T-helper 2 cell treated with Interferon-gamma antibody and Interleukin-4, amounts not matched to agents 100 ng/mL and 5 ng/mL, for 36 hours (primary cell): ENCODE measurements around the gene MED17. TPM values are rescaled to one million over a fixed set of nuclear protein-coding genes. Genes with fewer than 3 reads are reported as not detected.

Experiments
- intact Hi-C: fragments of 100-400 bp; cut with micrococcal nuclease; formaldehyde crosslinking; loops from one replicate; pipeline ENCODE4 v1.15.1; 2023
- total RNA-seq: library from RNA; stranded (reverse); gene quantifications from 2 replicates; pipeline ENCODE4 v1.2.3, GENCODE V29; 2022

The MED17 gene
- total RNA-seq, 1 donor from 2014 or later = 48.7 TPM

- intact Hi-C loops = no loop called here
Observed at GRCh38 chr11:93813974-93814373, 29.9 kb downstream of the MED17 start.

DNA sequence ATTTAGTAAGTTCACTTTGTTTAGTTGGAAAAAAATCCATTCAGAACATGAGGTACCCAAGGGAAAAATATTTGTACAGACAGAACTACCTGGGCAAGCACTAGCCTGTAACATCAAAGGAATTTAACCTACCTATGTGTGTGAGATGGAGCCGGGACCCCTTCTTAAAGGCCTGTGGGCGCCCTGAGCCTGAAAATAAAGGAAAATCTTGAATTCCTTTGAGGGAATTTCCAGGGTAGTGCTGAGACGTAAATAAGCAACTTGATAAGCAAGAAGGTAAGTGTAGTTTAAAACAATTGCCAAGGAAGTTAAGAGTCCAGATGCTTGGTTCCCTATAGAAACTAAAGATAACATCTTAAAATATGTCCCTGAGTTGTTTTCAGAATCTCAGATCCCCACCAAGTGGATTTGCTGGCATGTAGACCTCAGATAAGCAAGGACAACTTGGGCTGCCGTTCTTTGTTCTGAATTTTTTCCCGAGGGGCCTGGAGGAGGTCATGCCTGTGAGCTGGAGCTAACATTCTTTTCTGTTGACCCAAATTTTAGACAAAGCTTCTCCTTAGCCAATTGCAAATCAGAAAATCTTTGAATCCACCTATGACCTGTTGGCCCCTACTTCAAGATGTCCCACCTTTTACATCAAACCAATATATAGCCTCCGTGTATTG, 31.0 kb downstream of the MED17 start:
- intact Hi-C loops = no loop called here

DNA sequence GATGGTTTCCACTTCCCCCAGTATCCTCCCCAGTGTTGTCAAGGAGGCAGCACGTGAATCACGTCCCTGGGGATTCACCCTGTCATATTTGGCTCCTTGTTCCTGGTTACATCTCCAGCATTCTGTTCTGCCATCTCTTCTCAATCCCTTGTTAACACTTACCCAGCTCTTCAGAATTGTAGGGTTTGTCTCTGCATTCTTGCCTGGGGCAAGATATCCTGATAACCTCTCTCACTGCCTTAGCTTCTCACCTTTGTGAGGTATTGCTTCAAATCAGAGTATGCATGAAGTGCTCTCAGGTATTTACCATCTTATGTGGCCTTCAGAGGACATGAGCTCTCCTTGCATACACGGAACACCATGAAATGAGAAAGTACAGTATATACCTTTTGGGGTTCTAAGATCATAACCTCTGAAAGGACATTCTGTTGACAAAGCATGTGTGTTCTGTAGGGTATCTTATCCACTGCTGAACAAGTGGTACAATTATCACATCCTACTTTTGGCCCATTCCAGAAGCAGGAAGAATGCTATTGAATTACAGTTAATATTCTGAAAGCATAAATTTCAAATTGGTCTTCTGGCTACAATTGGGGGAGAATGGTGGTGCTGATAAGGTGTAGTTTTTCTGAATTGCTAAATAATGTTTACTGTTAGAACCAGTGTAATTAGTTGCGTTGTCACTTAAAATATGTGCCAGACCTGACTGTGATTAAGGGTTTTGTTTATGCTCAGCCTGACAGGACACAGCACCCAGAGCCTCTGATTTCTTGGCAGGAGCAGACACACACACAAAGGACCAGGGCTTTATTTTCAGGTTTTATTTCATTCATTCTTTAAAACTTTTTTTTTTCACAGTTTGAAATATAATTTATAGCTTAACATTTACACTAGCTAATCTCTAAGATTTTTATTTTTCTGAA, 33.6 kb downstream of the MED17 start:
- intact Hi-C loops = no loop called here

- intact Hi-C loops = no loop called here
Observed at GRCh38 chr11:93819966-93820695, 36.0 kb downstream of the MED17 start.

DNA sequence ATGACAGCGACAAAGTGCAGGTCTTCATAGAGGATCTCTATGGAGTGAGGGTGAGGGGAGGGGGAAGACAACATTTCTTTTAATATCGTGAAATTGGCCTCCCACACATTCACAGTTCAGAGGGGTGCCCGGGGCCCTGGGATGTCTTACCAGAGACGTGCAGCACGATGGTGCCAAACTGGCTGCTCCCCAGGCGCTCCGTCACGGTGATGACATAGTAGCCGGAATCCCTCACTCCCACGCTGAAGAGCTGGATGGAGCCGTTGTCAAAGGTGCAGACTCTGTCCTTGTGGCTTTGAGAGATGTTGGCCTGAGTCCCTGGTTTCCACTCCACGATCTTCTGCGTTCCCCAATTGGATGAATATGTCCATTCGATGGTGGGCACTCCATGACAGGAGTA, 36.8 kb downstream of the MED17 start:
- intact Hi-C loops = no loop called here

GRCh38 chr11:93821617-93822016, 37.5 kb downstream of the MED17 start:
- intact Hi-C loops = no loop called here

DNA sequence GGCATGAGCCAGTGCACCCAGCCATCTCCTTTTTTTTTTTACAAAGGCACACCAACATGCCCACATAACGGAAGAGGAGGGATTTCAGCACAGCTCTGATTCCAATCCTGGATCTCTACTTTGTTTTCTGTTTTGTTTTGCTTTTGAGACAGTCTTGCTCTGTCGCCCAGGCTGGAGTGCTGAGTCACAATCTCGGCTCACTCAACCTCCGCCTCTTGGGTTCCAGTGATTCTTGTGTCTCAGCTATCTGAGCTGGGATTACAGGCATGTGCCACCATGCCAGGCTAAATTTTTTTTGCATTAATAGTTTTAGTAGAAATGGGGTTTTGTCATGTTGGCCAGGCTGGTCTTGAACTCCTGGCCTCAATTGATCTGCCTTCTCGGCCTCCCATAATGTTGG, 38.3 kb downstream of the MED17 start:
- intact Hi-C loops = no loop called here

DNA sequence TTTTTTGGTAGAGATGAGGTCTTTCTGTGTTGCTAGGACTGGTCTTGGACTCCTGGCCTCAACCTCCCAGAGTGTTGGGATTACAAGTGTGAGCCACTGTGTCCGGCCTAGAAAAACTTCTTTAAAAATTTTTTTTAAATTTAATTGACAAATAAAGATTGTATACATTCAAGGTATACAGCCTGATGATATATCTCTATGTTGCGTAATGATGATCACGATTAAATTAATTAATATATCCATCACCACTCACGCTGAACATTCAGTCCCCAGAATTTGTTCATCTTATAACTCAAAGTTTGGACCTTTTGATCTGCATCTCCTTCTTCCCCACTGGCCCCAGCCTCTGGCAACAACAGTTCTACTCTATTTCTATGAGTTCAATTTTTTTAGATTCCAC, 39.1 kb downstream of the MED17 start:
- intact Hi-C loops = no loop called here

DNA sequence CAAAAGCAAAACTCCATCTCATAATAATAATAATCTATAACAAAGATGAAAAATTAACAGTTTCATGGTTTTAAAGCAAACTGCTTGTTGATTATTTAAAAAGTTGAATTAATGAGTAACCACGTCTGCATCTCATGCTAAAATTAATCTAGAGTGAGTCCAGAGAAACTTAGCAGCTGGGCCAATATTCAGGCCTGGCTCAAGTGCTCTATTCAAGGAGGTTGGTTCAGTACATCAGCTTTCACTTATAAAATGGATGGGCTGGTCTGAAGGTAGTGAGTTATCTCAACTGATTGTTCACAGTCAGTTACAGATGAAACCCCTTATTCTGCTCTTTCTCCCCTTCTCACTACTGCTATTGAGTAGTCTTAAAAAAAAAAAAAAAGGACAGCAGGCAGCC, 43.3 kb downstream of the MED17 start:
- intact Hi-C loops = no loop called here

- intact Hi-C loops = no loop called here
Observed at GRCh38 chr11:93829598-93829997, 45.5 kb downstream of the MED17 start.

DNA sequence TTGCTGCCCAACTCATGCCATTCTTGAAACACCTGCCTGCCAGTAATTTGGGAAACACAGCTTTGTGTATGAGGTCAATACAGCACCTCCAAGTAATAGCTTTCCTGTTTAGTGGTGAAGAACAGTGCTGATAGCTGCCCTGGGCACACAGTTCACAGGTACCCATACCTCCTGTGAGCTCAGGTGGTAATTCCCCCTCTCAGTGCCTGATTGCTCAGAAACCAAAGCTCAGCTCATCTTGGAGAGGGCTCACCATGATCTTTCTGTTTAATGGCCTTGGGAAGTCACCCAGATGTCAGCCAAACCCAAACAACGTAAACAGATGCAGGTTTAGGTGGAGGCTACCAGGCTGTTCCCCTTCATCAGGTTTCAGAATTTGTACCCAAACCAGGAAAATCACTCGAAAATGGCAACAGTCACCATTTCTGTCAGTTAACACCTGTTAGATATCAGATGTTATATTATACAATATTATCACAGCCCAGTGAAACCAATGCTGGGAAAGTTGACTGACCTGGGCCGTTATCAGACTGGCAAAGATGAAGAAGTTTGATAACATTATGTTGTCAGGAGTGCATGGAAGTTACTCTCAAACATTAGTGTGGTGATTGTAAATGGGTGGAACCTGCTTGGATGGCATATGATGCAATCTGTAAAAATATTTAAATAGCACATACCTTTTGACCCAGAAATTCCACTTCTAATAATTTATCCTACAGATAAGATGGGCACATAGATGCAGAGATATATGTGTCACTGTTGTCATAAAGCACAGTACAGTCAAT, 47.5 kb downstream of the MED17 start:
- intact Hi-C loops = no loop called here

DNA sequence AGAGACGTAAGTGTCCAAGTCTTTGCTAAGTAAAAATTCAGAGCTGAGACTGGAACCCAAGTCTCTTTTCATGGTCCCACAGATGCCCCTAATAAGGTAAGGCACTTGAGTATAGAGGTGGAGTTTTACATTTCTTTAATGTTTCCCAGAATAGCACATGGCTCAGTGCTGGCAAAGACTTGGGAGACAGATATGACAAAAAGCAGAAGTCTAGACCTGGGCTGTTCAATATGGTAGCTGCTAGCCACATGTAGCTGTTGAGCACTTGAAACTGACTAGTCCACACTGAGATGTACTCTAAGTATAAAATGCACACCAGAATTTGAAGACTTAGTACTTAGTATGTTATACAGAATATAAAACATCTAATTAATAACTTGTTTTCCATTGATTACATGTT, 48.7 kb downstream of the MED17 start:
- intact Hi-C loops = no loop called here

- intact Hi-C loops = no loop called here
Observed at GRCh38 chr11:93838967-93839366, 54.9 kb downstream of the MED17 start.

GRCh38 chr11:93840180-93840579, 56.1 kb downstream of the MED17 start:
- intact Hi-C loops = no loop called here

GRCh38 chr11:93840981-93841380, 56.9 kb downstream of the MED17 start:
- intact Hi-C loops = no loop called here

GRCh38 chr11:93841446-93841845, 57.4 kb downstream of the MED17 start:
- intact Hi-C loops = no loop called here

DNA sequence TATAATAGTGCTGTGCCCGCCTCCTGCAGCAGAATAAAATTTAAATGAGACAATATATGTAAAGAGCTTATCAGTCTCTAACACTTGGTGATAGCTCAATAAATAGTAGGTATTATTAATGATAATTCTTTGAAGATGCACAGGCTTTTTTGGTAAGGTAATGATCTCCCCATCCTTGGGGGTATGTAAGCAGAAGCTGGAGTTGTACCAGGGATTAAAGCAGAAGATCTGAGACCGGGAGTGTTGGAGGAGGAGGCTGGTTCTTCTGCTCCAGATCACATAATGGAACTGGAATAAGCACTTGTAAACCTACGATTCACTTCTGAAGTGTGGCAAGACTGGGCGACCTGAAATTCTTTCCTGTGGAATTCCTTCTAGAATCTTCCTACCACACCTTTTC, 58.0 kb downstream of the MED17 start:
- intact Hi-C loops = no loop called here

GRCh38 chr11:93842461-93842860, 58.4 kb downstream of the MED17 start:
- intact Hi-C loops = no loop called here

GRCh38 chr11:93843906-93844305, 59.8 kb downstream of the MED17 start:
- intact Hi-C loops = no loop called here

GRCh38 chr11:93844568-93844967, 60.5 kb downstream of the MED17 start:
- intact Hi-C loops = no loop called here
